Brain pericyte (primary cell): Measurements from ENCODE around the gene SERPINA4.

Experiments used
- DNase-seq: peaks from one replicate; pipeline ENCODE4 v3.0.0-alpha.2; 2012; ENCODE audit warnings: low read depth, low spot score

SERPINA4 gene

DNA sequence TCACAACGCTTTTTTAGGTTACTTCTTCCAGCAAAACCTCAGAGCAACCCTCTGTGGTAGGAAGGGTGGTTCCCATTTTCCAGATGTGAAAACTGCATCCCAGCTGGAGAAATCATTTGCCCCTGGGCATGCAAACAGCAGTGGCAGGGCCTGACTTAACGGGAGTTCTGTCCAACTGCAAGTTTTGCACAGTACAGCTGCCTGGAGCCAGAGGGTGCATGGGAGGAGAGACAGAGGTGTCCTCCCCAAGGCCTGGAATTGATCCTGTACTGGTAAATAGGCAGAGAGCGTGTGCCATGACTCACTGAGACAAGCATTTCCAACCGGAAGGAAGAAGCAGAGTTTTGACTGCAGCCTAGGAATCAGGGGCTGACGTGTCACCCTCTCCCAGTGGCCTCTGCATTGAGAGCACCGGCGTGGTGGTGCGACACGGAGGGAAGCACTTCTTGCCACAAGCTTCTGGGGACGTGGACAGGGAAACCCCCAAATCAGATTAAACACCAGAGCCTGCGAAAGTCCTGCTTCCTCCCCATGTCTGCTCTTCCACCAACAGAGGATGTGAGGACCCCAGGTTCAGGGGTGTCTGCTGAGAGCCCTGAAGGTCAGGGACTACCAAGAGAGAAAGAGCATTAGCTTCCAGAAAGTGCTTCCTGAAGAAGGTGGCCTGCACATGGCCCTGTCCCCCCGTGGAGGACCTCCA lies 19.0 kb upstream of the SERPINA4 start:
- no peak for DNase-seq

- DNase-seq, result no peak
Measured at GRCh38 chr14:94542811-94543440, 18.3 kb upstream of the SERPINA4 start.

DNA sequence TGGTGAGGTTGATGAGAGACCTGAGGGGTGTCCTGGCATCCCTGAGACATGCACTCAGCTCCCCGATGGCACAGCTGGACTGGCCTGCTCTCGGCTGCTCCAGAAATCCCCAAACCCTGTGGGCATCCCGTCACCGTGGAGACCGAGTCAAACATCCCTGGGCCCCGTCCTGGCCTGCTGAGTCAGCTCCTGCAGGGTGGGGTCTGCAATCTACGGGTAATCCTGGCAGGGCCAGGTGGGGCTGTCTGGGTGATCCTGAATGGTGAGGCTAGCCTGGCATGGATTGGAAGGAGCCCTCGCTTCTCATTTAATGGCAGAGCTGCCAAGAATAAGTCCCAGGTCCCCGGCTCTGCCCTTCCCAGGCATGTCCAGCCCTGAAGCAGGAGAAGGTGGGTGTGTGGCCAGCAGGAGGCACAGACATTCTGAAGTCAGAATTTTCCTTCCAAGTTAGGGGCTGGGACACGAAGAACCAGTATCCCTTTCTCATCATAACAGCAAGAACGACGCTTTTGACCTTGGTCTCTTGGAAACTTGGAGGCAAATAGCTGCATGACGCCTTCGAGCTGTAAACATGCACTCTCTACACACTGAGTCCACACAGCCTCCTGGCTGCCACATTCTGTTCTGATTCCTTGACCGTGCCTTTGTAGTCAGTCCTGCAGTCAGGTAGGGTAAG lies 17.7 kb upstream of the SERPINA4 start:
- DNase-seq, result no peak

DNA sequence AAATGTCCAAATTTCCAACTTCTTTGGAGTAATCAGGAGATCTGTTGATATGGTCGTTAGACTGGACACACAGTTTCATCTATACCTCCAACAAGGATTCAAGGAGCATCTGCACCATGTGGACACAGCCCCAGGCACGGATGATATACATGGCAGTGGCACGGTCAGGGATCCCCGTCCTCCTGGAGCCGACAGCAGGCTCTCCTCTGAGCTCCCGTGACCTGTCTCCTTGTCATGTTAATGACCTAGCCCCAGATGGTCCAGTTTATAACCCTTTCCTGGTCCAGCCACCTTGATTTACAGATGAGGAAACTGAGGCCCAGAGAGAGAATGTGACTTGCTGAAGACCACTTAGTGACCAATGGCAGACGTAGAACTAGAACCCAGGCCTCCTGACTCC lies 16.5 kb upstream of the SERPINA4 start:
- DNase-seq, result no peak

GRCh38 chr14:94545131-94545841 lies 16.0 kb upstream of the SERPINA4 start:
- DNase-seq, result peak; percentile 88

DNA sequence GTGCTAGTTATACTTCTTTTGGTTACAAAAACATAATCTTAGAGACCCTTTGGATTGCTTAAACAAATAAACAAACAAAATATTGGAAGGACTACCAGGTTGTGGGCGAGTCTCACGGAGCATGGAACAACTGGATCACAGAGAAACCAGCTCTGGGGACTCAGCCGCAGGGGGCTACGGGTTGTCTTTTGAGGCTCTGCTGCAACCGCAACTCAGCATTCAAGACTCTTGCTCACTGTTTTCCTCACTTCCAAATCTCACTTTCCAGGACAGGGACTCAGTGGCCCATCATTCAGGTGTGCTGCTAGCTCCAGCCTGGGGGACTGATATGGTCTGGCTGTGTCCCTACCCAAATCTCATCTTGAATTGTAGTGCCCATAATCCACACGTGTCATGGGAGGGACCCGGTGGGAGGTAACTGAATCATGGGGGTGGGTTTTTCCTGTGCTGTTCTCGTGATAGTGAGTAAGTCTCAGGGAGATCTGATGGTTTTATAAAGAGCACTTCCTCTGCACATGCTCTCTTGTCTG lies 14.0 kb upstream of the SERPINA4 start:
- DNase-seq, result no peak

- DNase-seq, result no peak
Measured at GRCh38 chr14:94547726-94548125, 13.5 kb upstream of the SERPINA4 start.

DNA sequence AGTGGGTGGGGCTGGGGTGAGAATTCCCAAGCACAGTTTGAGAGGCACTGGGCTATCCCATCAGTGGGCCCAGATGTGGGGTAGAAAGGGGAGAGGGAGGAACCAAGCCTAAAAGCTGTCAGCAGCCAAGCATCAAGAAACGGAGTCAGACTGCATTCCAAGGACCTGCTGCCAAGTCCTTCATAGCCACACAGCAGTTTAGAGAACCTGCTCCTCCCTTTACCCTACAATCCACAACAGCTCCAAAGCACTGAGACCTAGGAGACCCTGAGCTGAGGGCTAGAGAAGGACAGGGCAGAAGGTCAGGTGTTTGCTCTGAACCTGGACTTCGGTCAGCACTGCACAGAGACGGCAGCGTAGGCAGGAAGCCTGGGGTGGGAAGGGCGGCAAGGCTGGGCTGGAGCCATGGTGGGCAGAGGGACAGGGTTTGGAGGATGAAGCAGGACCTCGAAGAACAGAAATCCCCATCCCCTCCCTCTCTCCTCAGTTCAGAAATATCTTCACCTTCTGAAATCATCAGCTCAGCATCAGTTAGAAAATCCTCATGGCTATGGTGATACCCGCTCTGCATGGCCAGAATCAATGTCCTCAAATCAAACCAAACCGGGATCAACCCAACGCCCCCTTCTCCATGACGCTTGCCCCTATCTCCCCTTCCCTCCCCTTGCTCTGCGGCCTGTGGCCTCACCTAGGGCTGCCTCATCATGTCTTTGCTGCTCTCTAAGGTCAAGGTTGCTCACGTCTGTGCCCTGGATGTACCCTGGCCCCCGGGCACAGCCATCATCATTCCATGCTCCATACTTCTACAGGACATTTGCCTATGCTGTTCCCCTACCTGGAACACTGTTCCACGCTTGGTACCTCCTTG lies 12.9 kb upstream of the SERPINA4 start:
- no peak for DNase-seq

DNA sequence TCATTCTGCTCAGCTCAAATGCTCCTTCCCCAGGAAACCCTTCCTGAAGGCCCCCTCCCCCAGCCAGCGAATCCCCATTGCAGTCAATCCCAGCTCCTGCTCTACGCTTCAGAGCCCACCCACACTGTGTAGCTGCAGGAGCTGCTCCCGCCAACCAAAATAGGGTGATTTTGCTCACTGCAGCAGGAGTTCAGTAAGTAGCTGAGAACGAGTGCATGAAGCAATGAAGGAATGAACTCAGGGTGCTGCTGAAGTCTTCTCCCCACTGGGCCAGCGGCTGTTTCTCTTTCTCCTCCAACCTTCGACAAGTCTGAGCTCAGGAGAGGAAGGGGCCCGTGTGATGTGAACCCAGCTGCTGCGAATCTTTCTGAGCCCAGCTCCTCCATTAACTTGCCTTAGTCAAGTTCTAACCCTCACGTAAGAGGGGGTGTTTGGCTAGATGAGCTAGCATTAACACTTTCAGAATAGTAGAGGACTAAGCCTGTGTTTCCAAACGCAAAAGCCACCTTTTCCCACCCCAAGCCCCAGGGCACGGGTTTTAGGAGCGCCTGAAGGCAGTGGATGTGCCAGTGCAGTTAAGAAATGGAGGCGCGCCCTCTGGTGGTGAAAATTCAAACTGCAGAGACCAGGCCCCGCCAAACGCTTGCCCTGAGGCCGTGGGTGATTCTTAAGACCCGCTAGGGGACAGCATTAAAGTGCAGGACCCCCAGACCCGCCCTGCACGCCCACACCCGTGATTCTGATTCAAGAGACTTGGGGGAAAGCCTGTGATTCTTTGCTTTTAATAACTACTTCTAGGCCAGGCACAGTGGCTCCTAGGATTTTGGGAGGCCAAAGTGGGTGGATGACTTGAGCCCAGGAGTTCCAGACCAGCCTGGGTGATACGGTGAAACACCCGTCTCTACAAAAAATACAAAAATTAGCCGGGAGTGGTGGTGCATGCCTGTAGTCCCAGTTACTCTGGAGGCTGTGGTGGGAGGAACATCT lies 11.9 kb upstream of the SERPINA4 start:
- no peak for DNase-seq

DNA sequence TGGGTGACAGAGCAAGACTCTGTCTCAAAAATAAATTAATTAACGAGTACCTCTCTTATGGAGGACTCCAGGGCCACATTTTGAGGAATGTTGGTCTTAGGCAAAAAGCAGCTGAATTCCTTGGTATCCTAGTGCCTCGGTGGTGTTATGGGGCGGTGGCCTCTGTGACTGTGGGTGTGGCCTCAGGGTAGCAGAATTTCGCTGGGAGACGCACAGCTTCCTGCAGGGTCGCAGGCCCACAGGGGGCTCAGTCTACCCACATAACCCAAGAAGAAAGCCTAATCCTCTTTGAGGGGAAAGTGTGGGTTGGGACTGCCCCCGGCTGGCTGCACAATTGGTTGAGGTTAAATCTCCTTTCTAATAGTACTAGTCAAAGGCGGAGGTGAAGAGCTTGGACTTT lies 11.2 kb upstream of the SERPINA4 start:
- DNase-seq, result no peak

DNA sequence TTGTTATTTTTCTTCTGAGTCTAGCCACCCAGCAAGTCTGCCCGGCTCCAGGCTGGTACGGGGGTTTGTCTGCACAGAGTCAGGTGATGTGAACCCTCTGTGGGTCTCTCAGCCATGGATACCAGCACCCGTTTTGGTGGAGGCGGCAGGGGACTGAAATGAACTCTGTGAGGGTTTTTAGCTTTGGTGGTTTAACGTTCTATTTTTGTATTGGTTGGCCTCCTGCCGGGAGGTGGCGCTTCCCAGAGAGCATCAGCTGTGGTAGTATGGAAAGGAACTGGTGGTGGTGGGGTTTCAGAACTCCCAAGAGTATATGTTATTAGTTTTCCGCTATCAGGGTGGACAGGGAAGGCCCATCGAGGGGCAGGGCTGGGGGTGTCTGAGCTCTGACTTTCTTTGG lies 5.3 kb upstream of the SERPINA4 start:
- DNase-seq, result no peak

DNA sequence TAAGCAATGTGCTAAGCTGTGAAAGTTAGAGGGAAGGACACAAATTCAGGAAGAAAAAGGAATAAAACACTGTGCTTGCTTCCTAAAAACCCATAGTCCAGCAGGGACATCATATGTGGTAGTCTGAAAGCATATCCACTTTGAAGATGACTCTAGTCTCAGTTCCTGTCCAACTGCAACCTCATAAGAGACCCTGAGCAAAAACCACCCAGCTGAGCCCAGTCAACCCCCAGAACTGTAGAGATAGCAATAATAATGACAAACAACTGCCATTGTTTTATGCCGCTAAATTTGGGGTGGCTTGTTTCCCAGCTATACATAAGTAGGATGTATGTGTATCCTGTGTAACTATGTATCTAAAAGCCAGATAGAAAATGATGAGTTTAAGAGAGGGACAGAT lies 3.9 kb upstream of the SERPINA4 start:
- DNase-seq, result no peak

- DNase-seq, result no peak
Measured at GRCh38 chr14:94558842-94559241, 2.4 kb upstream of the SERPINA4 start.

DNA sequence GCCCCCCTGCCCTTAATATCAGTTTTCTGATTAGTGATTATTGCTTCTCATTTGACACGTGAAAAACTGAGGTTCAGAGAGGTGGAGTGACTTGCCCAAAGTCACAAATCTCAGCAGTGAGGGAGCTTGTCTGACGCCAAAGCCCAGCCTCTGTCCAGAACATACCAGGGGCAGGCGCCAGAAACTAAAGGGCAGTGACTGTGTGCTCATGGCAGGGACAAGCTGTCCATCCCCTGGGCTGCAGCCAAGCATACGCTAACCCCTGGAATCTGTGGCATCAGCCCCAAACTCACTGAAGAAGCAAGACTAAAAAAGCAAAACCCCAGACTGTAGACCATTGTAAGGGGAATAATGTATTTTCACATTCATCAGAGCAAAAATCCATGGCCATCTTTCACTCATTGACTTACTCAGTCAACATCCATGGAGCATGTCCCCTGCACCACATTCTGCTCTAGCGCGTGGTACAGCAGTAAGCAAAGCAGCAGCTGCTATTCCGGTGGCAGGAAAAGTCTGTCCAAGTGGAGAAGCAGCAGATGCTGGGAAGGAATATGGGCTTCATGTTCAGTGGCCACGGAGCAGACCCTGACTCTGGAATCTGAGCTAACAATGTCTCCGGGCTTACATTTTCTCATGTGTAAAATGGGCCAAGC lies 1.5 kb upstream of the SERPINA4 start:
- no peak for DNase-seq

GRCh38 chr14:94560291-94560665 lies 964 bp upstream of the SERPINA4 start:
- DNase-seq, result no peak

DNA sequence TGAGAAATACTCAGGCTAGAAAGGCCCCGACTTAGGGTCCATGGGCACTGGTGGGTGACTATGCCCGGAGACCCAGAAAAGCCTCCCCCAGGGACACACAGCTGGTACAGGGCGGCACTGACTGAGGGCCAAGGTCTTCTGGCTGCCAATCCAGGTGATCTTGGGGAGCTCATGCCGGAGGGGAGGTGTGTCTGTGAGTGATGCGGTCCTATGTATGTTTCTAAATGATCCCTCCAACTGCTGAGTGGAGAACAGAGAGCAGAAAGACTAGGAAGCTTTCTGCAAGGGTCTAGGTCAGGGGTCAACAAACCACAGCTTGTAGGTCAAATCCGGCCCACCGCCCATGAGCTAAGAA lies 391 bp downstream of the SERPINA4 start:
- DNase-seq, result no peak

DNA sequence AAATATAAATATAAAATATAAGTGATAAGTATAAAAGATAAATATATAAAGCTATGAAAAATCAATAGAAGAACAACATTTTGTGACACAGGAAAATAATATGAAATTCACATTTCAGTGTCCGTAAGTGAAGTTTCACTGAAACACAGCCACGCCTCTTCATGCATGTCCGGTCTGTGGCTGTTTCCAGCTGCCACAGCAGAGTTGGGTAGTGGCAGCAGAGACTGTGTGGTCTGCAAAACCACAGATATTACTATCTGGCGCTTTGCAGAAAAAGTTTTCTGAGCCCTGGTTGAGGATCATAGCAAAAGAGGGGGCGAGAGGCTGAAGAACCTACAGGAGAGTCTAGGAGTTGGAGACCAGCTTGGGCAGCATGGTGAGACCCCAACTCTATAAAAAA lies 780 bp downstream of the SERPINA4 start:
- no peak for DNase-seq

GRCh38 chr14:94562941-94563883 lies 2.0 kb downstream of the SERPINA4 start:
- DNase-seq, result no peak
